Glomerular visceral epithelial cell (primary cell): ENCODE measurements around the gene PGLYRP3.

Experiments
- DNase-seq: peaks from one replicate; pipeline ENCODE4 v3.0.0-alpha.2; 2016; ENCODE audit errors: extremely low spot score

Gene PGLYRP3

DNA sequence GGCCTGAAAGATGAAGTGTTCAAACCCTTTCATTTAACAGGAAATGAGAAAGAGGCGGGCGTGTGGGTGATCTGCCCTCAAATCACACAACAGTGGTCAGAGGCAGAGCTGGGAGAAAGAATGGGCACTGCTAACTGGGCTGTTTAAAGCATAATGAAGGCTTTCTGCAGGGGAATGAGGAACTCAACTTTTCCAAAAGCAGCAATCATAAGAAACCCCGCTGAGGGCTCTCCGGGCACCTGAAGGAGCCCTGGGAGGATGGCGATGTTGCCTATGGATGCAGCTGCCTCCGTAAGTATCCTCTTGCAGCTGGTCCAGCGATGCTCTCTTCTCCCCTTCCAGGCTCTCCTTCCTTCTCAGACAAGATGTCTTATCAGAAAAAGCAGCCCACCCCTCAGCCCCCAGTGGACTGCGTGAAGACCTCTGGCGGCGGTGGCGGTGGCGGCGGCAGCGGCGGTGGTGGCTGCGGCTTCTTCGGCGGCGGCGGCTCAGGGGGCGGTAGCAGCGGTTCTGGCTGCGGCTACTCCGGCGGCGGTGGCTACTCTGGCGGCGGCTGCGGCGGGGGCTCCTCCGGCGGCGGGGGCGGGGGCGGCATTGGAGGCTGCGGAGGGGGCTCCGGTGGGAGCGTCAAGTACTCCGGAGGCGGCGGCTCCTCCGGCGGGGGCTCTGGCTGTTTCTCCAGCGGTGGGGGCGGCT lies 52.0 kb downstream of the PGLYRP3 start:
- DNase-seq = no peak

- no peak for DNase-seq
These were observed 53.4 kb downstream of the PGLYRP3 start, which contains the start of gene LORICRIN for GRCh38 chr1:153259387-153259786. LORICRIN (plus strand) TSS chr1:153259687; CDS start chr1:153260950, 1,263 bp downstream.

GRCh38 chr1:153253693-153254092 lies 59.1 kb downstream of the PGLYRP3 start:
- DNase-seq = no peak

GRCh38 chr1:153253076-153253475 lies 59.7 kb downstream of the PGLYRP3 start:
- no peak for DNase-seq

- DNase-seq = no peak
These were observed 60.8 kb downstream of the PGLYRP3 start for GRCh38 chr1:153251988-153252387.

DNA sequence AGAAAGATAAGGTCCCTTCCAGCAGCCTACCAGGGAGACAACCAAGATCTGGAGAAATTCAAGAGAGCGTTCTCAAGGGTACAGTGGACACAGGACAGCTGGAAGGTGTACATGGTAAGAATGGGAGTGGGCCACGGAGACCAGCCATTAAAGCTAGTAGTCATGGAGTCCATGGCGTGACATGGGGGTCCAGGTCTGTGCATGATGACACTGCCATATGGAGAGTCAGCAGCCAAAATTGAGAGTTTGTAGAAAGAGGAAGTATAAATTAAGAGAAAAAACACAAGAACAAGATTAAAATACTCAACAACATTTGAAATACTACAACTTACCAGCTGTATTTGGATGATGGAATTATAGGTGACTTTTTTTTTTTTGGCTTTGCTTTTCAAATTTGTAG lies 61.2 kb downstream of the PGLYRP3 start:
- no peak for DNase-seq

- no peak for DNase-seq
These were observed 61.7 kb downstream of the PGLYRP3 start for GRCh38 chr1:153251087-153251486.

DNA sequence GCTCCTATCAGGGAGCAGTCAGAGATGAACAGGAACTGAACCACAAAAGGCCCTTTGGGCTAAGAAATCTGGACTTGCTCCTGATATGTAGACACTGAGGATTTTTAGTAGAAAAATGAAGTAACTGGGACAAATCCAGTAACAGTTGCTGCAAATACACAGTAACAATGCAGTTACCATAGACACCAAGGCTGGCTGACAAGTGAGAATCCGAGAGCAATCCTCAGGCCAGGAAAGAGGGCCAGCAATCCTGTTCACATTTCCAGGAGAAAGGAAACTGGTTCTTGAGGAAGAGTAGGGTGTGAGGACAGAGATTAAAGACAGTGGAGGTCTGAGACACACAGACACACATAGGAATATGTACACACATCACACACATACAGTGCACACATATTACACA lies 62.6 kb downstream of the PGLYRP3 start:
- no peak for DNase-seq

- no peak for DNase-seq
These were observed 64.4 kb downstream of the PGLYRP3 start for GRCh38 chr1:153248176-153248879.
